HG02623 (cell line): ENCODE data around the gene PDCD2.
A peak's percentile ranks its signal among the peaks of the same experiment; 100 is the strongest.
"Not testable (repeated sequence)": the region's sequence is repeated elsewhere in the genome, so short reads cannot be mapped to it uniquely, and the experiment has no call there.

ENCODE experiments used
- ATAC-seq: cut with Tn5 transposase; IDR thresholded peaks from one replicate; pipeline ENCODE4 v1.9.1; 2021; ENCODE audit warnings: moderate library complexity; ENCODE audit not compliant: unreplicated experiment

PDCD2 gene

GRCh38 chr6:170552765-170553533 lies 31.5 kb downstream of the PDCD2 start, which contains the start of gene PSMB1:
Gene PSMB1 (minus strand): TSS chr6:170553307. CDS start chr6:170553242, 65 bp downstream.
- ATAC-seq = peak; percentile 58

- no peak for ATAC-seq
Observed at GRCh38 chr6:170545405-170545804, 39.0 kb downstream of the PDCD2 start.

DNA sequence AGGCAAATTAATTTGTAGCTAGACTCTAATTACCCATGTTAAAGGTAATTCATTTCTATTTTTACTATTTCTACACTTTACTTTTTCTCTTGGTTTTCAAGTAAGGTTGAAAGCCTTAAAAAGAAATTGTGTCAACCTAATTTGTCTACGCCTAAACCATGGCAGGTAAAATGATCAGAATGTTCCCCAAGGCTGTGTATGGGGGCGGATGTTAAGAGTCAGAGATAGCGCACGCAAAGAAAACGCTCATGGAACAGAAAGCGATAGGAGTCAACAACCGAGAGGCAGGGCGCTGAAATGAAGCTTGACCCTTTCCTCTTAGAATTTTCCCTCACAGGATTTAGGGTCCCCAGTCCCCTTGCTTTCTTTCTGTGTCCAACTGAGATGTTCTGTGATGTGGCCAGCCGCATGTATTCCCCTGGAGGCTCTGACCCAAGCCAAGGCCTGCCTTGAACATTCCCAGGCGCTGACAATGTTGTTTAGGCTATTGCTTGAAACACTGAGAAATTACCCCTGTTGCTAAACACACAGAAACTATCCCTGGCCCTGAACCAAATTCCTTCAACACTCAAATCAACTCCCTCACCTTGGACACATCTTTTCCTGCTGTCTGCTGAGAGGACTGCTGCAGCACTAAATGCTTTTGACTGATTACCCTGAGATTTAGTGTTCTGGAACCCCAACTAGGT lies 42.3 kb downstream of the PDCD2 start:
- no peak for ATAC-seq

DNA sequence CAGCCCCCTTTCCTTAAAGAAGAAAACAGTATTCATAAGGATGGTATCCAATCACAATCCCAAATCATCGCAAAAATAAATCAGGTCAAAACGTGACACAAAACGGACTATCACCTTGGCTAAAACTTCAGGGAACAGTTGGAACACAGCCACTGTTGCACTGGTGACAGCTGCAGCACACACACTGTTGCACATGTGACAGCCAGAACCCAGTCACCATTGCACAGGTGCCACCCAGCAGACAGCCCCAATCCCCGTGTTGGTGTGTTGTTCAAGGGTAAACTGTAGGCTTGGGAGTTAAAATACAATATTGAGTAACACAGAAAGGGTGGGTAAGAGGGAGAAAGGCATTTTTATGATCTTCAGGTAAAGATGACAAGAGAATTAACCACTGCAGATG lies 47.1 kb downstream of the PDCD2 start:
- no peak for ATAC-seq

DNA sequence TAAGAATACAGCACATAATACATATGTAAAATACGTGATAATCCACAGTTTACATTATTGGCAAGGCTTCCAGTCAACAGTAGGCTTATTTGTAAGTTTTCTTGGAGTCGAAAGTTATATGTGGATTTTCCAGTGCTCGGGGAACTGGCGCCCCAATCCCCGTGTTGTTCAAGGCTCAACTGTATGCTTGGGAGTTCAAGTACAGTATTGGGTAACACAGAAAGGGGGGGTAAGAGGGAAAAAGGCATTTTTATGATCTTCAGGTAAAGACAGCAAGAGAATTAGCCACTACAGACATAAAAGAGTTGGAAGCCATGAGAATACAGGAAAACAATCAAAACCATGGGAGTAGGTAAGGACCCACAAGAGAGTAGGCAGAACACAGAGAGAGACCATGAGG lies 47.8 kb downstream of the PDCD2 start:
- no peak for ATAC-seq

- no peak for ATAC-seq
Observed at GRCh38 chr6:170535004-170535403, 49.4 kb downstream of the PDCD2 start.

GRCh38 chr6:170533792-170534191 lies 50.6 kb downstream of the PDCD2 start:
- ATAC-seq = no peak

DNA sequence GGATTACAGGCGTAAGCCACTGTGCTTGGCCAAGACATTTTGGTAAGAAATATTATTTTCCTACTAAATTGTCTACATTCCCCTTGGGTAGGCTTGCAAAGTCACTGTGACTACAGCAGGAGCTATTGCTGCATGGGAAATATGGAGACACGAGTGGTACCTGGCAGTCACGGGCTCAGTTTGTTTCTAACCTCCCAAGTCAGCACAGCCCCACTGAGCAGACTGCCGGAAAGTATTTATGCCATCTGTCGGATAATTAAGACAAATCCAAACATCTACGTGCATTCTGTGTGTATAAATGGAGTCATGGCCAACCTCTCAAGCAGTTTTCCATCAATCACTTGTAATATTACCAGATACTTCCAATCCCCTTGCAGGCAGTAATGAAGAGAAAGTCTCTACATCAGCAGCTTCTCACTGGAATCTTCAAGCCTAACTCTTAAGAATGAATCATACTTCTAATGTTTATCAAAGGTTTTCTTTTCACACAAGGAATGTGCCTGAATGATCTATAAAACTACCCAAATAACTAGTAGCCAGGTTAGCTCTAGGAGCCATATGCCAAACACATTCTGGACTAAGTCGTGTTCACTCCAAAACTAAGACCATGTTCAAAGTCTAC lies 51.5 kb downstream of the PDCD2 start:
- no peak for ATAC-seq

- ATAC-seq = peak; percentile 61
Observed at GRCh38 chr6:170529839-170530469, 54.5 kb downstream of the PDCD2 start.

- ATAC-seq = not testable (repeated sequence)
Observed at GRCh38 chr6:170527995-170528394, 56.4 kb downstream of the PDCD2 start.

DNA sequence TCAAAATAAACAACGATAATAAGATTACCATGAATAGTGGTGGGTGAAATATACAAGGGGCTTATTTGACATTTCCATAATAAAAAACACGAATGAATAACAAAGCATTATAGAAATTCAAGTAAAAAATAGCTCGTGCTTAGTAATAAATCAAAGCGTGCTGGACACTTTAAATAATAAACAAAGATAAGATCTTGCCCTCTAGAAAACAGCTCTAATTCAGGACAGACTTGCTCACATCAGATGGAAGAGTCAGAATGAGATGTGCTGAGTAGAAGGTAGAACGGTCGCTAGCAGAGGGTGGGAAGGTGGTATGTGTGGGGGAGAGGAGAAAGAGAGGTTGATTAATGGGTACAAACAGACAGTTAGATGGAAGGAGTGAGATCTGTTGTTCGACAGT lies 58.6 kb downstream of the PDCD2 start:
- no peak for ATAC-seq
